Ovary (tissue), 9 donors: Measurements from ENCODE around the gene POU3F3. TPM values are rescaled to one million over a fixed set of nuclear protein-coding genes. Genes with fewer than 3 reads are reported as not detected.

Experiments
- DNase-seq, 5 donors: peaks; one replicate each; pipeline ENCODE4 v3.0.0-alpha.2; 2019 to 2020
- H3K27ac ChIP-seq, 2 donors: fragments of 200-600 bp; one replicate each; pipeline versions ENCODE4 v1.5.1 to v1.8.0; 2019 to 2022
- H3K27me3 ChIP-seq: fragments of 200-600 bp; one replicate; pipeline ENCODE4 v1.8.0; 2022
- H3K36me3 ChIP-seq: fragments of 200-600 bp; sonication (generic); one replicate; pipeline ENCODE4 v1.5.1; 2019
- H3K4me1 ChIP-seq: one replicate; pipeline ENCODE4 v1.8.1; 2013; ENCODE audit warnings: mild to moderate bottlenecking, moderate library complexity; ENCODE audit not compliant: insufficient read depth
- H3K4me3 ChIP-seq: fragments of 200-600 bp; sonication (generic); one replicate; pipeline ENCODE4 v1.5.1; 2017
- H3K9me3 ChIP-seq, 2 donors: fragments of 200-600 bp in 1 of 2; sonication (generic) in 1 of 2; one replicate each; pipeline versions ENCODE4 v1.5.1 to v1.8.1; 2013 to 2019; ENCODE audit warnings: mild to moderate bottlenecking in 1 of 2, moderate library complexity in 1 of 2
- CTCF ChIP-seq, 3 donors: fragments of 450-650 bp in 2 of 3; fragments of 200-600 bp in 1 of 3; IDR thresholded peaks; one replicate each; pipeline versions ENCODE4 v1.5.1 to v1.8.0; 2016 to 2022; ENCODE audit warnings: antibody characterized with exemption in 3 of 3, mild to moderate bottlenecking in 1 of 3
- EP300 ChIP-seq: sonication (generic); formaldehyde crosslinking; IDR thresholded peaks from one replicate; pipeline ENCODE4 v1.6.1; 2017; ENCODE audit warnings: antibody characterized with exemption
- POLR2A ChIP-seq: fragments of 450-650 bp; IDR thresholded peaks from one replicate; pipeline ENCODE4 v1.6.1; 2017; ENCODE audit warnings: antibody characterized with exemption, mild to moderate bottlenecking, moderate library complexity
- WGBS, 3 donors: extraction: QIAGEN DNeasy Blood & Tissue Kit in 1 of 3; methylation state at CpG; one replicate each; pipeline versions ENCODE4 v1.1.5 to v1.1.7; 2013 to 2017; 5-methylcytosine and 5-hydroxymethylcytosine counted together
- intact Hi-C, 4 donors: fragments of 100-400 bp; cut with DNase I; formaldehyde crosslinking; loops; one replicate each; pipeline versions ENCODE4 v1.11.0 to v1.15.1; 2022 to 2023
- polyA plus RNA-seq, 2 donors: library from polyadenylated mRNA; stranded (reverse); fragments of 200-250 nt in 1 of 2; fragments of 350-450 nt in 1 of 2; fragmentation: Illumina TruSeq in 1 of 2; extraction: RNeasy Lipid Tissue Mini Kit (QIAGEN cat#74804) in 1 of 2; gene quantifications; one replicate each; pipeline ENCODE4 v1.2.3, GENCODE V29; 2013 to 2014
- total RNA-seq, 7 donors: library from RNA; depleted of rRNA in 2 of 7; stranded (reverse); fragments of >200 nt in 2 of 7; fragmentation: NEBNext Ultra II Directional in 3 of 7; extraction: Animal tissue kit (Norgen Biotek cat#: 25700) in 3 of 7; gene quantifications; one replicate each; pipeline versions ENCODE4 v1.1.0 to v1.2.4, GENCODE V29; 2016 to 2023
- donor health status: DM: no; HTN: no; CAD: no; lungs with moderate emphysema.
- donor health status: DM: no; HTN: no; CAD: no.
- donor health status: Bipolar disorder and iron deficiency.
- donor health status: DM: yes; HTN: yes; CAD: no.
- donor health status: DM: no; HTN: no; CAD: no.
- donor health status: DM: yes; HTN: yes; CAD: no.

POU3F3 gene
- total and polyA plus RNA-seq, 9 donors = 0.10 to 0.63 (median 0.10) TPM; not detected in 6

DNA sequence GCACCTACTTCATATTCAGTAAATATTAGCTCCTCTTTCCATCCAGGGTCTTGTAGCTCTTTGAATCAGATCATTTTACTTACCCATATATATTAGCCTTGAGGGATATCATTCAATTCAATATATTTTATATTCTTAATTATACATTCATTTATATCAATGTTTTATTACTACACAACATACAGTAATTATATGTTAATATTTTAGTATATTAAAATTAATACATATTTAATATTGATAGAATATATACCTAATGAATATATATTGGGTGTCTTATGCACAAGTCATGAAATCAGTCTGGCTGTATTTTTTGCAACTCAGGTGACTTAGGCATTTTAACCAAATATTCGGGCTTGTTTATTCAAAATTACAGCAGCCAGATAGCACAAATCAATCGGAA, 37.2 kb downstream of the POU3F3 start:
- Histone ChIP-seq H3K27ac (no peak overlapping the region), H3K4me1 (no peaks in the 10 kb centered on the region), H3K36me3 (no peaks in the 10 kb centered on the region), H3K4me3 (no peak overlapping the region), H3K9me3 (no peaks in the 10 kb centered on the region), H3K27me3 (no peaks in the 10 kb centered on the region)
- DNase-seq = no peak
- intact Hi-C loops = no loop called here
- WGBS, 3 donors = 76 to 87% (median 83%) methylated on average over 2 of the region's 2 CpGs
- TF ChIP-seq EP300 (no peak), CTCF (IDR thresholded peaks at IDR 0.05) (no peak), POLR2A (no peak)

- Histone ChIP-seq H3K27ac (no peak overlapping the region), H3K36me3 (no peaks in the 10 kb centered on the region), H3K27me3 (no peaks in the 10 kb centered on the region), H3K4me1 (no peaks in the 10 kb centered on the region), H3K4me3 (no peak overlapping the region), H3K9me3 (no peaks in the 10 kb centered on the region)
- intact Hi-C loops = no loop called here
- TF ChIP-seq EP300 (no peak), POLR2A (no peak), CTCF (IDR thresholded peaks at IDR 0.05) (no peak)
- no peak for DNase-seq
- 36 to 49% (median 43%) methylated on average over 8 of the region's 8 CpGs for WGBS, 3 donors
These were observed 42.5 kb downstream of the POU3F3 start for GRCh38 chr2:104896446-104896845.

GRCh38 chr2:104897515-104898184, 43.7 kb downstream of the POU3F3 start:
- Histone ChIP-seq H3K36me3 (no peaks in the 10 kb centered on the region), H3K4me1 (no peaks in the 10 kb centered on the region), H3K27ac (no peak overlapping the region), H3K27me3 (no peaks in the 10 kb centered on the region), H3K9me3 (no peaks in the 10 kb centered on the region), H3K4me3 (no peak overlapping the region)
- no peak for DNase-seq
- 70 to 82% (median 72%) methylated on average over 8 of the region's 8 CpGs for WGBS, 3 donors
- intact Hi-C loops = no loop called here
- no peak for TF ChIP-seq EP300
- no peak for TF ChIP-seq POLR2A
- no peak for TF ChIP-seq CTCF (IDR thresholded peaks at IDR 0.05)

DNA sequence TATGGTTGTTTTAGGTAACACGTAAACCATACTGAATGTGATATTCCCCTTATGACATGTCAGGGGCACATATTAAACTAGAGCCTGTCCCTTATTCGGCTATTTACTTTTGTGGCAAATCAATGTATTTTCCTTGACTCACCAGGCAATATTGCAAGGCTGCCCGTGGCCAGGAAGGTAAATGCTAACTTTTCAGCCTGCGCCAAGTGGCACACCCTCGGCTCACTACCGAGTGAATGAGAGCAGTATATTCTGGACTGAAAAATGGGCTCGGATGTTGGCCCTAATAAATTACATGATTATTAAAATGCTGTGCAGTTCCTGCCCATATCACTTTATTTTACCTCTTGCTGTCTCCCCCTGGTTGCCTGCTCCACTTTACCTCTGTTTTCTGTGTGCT, 46.7 kb downstream of the POU3F3 start:
- 79 to 81% (median 80%) methylated on average over 7 of the region's 7 CpGs for WGBS, 3 donors
- Histone ChIP-seq H3K27ac (no peak overlapping the region), H3K4me1 (no peaks in the 10 kb centered on the region), H3K4me3 (no peak overlapping the region), H3K9me3 (no peaks in the 10 kb centered on the region), H3K27me3 (no peaks in the 10 kb centered on the region), H3K36me3 (no peaks in the 10 kb centered on the region)
- intact Hi-C loops = no loop called here
- no peak for DNase-seq
- TF ChIP-seq POLR2A (no peak), CTCF (IDR thresholded peaks at IDR 0.05) (no peak), EP300 (no peak)
